Stimulated activated CD8-positive, alpha-beta memory T cell treated with anti-CD3 and anti-CD28 coated beads, Interleukin-7, amount 100 ng/mL, for 48 hours (primary cell): Measurements from ENCODE around the gene GPX5.
A peak's percentile ranks its signal among the peaks of the same experiment; 100 is the strongest.
"Not testable (repeated sequence)": the region's sequence is repeated elsewhere in the genome, so short reads cannot be mapped to it uniquely, and the experiment has no call there.

Experiments
- DNase-seq, 2 donors: peaks; one replicate each; pipeline ENCODE4 v3.0.0-alpha.2; 2020; ENCODE audit warnings: low read depth in 1 of 2; ENCODE audit errors: extremely low read depth in 1 of 2

GPX5 gene, protein sequence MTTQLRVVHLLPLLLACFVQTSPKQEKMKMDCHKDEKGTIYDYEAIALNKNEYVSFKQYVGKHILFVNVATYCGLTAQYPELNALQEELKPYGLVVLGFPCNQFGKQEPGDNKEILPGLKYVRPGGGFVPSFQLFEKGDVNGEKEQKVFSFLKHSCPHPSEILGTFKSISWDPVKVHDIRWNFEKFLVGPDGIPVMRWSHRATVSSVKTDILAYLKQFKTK

DNA sequence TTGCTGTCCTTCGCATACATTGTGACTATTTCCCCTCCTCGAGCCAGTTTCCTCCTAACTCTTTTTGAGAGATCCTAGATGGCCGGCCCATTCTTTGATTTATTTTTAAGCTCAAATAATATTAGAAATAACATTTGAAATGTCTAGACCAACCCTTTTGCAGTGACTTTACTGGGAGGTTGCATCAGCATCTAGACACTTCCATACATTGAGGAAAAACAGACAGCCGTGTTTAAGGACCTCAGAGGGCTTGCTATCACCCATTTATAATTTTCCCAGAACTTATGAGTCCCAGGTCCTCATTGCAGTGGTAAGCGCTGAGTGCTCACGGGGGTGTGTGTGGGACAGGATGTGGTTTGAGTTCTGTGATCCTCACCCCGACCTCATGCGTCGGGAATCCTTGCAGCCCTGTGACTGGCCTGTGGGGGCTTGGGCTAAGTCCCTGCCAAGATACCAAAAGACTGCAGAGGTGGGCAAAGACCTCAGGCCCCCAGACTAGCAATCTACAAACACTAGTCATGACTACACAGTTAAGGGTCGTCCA, at the start of gene GPX5:
Gene GPX5 (plus strand): TSS at position 386 of the 544 bp plus-strand sequence. CDS start 133 bp downstream, at position 519.
- DNase-seq, result no peak

DNA sequence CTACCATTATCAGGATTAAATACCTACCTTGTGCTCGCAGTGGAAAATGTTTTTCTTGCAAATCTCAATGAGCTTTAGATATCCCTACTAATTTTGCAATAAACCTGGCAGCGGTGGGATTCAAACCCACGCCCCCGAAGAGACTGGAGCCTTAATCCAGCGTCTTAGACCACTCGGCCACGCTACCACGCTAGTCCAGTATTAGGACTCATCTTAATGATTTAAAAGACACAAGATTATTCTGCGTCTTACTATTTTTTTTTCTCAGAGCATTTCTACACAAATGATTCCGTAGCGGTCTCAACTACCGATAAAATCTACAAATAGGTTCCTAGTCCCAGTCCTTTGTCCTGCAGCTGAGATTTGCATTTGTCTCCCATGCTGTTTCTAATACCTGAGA, 47.2 kb upstream of the GPX5 start:
- DNase-seq, result no peak

DNA sequence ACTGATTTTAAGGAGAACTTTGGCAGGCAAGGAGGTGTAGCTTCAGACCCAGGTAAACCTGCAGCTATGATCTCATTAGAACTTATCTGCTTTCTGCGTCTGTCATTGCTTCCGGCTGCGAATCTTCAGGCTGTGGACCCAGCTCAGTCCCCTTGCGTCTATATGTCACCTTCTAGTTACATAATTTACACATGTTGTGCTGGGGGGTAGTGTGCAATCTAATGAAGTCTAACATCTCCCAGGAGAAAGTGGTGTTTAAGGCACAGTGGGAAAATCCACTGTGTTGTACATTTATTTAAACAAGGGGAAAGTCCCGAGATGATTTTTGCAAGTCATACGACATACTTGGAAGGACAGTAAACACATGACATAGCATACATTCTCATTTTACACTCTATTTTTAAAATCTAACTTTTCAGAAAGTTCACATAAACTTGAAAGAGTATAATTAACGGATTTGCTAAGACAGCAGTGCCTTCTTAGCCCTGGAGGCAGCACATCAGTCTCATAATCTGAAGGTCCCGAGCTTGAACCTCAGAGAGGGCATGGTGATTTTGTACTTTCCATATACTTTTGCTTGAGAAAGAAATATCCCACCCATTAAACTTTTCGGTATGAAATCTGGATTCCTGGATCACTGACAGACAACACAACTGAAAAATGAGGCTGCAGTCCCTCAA, 45.3 kb upstream of the GPX5 start:
- no peak for DNase-seq

DNA sequence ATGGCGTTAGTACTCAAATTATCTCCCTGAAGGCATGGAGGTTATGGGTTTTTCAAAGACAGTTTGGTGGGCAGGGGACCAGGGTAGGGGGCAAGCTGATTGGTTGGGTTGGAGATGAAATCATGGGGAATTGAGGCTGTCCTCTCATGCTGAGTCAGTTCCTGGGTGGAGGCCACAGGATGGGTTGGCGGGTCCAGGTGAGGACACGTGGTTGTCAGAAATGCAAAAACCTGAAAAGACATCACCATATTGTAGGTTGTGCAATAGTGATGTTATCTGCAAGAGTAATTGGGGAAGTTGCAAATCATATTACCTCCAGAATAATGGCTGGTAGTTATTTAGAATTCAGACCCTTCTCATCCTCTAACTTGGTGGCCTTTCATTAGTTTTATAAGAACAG, 40.2 kb upstream of the GPX5 start:
- DNase-seq, result no peak

DNA sequence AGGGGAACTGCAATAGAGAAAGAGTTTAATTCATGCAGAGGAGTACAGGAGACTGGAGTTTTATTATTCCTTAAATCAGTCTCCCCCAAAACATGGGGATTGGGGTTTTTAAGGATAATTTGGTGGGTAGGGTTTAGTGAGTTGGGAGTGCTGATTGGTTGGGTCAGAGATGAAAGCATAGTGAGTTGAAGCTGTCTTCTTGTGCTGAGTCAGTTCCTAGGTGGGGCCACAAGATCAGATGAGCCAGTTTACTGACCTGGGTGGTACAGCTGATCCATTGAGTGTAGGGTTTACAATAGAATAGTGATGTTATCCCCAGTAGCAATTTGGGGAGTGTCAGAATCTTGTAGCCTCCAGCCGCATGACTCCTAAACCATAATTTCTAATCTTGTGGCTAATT, 39.1 kb upstream of the GPX5 start:
- no peak for DNase-seq

DNA sequence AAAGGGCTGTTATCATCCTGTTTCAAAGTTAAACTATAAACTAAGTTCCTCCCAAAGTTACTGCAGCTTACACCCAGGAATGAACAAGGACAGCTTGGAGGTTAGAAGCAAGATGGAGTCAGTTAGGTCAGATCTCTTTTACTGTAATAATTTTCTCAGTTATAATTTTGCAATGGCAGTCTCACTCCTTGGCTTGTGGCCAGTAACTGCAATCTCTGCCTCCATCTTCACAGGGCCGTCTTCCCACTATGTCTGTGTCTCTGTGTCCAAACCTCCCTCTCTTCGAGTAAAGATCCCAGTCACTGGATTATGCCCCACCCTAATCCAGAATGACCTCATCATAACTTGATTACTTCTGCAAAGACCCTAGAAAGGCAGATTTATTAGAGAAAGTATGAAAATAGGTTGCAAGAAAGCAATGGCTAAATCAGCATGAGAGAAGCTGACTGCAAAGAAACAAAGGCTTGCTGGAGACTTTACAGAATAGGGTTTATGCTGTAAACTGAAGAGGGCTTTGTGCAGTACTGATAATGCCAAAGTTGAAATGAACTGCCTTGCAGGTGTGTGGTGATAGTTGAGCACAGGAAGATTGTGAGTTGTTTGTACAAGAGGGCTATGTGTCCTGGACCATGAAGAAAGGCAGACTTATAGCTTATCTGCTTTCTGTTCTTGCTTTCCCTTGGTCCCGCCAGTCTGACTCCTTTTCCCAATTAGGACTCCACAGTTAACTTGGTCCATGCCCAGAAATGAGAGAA, 38.5 kb upstream of the GPX5 start:
- DNase-seq, result no peak

DNA sequence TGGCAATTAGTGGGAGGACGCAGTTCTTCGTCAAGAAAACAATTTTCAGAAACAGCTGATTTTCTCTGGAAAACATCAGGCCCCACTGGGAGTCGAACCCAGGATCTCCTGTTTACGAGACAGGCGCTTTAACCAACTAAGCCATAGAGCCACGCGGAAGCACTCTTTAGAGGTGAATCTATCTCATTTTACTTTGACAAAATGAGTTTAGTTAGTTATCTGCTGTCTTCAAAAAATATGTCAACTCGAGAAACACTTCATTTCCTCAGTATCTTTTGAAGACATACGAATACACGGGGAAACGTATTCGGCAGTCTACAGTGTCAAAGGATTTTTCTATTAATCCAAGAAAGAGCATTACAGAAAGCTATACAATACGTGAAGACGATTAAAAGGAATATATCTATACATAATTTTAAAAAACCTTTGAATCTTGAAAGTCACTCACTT, 36.7 kb upstream of the GPX5 start:
- peak in 1 of 2 donors; percentile 26 for DNase-seq

DNA sequence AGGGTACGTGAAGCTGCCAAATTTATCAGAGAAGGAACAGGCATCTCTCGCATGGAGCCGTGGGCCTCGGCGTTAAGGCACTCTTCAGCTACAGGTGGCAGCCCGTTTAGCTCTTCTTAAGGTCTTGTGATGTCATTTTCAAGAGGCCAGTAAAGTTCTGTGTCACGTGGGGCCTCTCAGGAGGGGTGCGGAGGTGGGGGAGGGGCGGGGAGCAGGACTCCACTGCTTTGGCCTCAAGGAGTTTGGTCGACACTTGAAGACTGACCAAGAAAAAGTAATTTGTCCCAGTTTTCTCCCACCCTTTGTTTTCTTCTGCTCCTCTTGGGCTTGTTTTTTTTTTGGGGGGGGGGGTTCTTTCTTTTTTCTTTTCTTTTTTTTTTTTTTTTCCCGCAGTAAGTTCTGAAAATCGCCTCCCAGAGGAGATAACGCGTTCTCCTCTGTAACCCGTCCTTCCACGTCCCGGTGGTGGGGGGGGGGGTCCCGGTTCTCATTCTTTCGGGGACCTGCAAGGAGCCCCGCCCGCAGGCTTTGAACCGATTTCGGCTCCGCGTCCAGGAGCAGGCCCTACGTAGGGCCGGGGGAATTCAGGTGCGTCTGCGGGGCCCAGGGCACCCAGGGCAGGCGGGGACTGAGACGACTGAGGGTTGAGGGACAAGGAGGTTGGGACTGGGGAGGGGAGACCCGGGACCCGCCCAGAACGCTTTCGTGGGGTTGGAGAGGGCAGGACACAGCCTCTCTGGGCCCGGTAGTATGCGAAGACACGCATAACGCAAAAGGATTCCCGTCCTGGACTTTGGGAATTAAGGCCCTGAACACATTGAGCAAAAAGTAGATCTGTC, 36.1 kb upstream of the GPX5 start:
- DNase-seq, result peak in 1 of 2 donors; percentile 46

DNA sequence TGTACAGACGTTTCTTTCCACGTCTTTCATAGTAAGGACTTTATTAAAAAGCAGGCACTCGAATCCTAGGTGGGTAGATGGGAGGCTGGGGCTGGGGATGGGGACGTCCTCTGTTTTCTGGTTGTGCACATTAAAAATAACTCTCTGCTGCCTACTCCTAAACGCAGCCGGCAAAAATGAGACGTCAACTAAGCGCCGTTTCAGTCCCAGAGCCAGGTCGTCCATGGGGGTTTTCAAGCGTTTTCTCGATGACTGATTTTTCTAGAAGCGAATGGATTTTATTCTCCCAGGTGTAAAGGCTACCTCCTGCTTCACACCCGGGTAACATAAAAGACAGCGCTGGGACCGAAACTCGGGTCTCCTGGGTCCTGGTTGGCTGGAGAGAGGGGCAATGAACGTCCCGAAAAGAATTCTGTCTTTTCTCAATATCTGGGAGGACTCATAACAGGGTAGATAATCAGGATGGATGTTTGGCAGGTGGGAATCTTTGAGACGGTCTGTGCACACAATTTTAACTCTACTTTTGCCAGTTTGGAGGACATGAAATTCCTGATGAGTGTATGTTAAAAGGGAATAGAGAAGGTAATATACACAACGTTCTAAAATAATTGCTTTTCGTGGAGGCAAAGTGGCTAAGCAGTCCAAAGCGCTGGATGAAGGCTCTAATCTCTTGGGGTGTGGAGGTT, 35.3 kb upstream of the GPX5 start:
- DNase-seq, result no peak

DNA sequence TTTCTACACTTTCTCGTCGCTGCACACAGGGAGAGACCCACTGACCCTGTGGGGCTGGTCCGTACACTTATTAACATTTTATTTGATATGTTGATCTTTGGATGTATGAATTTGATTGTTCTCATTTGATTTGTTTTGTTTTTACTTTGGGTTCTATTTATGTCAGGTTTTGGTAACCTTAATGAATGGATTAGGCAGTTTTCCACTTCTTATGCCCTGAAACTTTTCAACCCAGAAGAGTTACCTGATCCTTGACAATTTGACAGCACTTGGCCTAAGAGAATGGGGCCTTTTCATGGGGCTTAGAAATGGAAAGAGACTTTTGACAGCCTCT, 33.7 kb upstream of the GPX5 start:
- DNase-seq, result no peak

DNA sequence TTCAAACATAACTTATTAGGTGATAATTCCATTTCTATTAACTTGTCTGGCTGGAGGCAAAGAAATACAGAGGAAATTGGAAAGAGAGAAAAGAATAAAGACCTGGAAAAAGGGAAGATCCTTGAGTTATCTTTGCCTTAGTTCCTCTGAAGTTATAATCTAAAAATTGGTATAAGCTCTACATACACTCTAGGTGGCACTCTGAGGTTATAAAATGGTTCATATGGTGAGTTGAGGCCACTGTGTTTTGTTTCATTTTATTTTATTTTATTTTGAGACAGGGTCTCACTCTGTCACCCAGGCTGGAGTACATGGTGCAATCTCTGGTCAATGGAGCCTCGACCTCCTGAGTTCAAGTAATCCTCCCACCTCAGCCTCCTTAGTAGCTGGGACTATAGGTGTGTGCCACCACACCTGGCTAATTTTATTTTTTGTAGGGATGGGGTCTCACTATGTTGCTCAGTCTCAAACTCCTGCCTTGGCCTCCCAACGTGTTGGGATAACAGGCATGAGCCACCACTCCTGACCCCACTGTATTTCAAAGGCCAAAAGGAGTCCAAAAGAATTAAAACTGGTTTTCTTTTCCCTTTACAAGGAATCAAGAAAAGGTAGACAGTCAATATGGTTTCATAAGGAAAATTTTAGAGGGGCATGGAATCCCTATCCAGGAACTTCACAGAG, 29.4 kb upstream of the GPX5 start:
- no peak for DNase-seq

DNA sequence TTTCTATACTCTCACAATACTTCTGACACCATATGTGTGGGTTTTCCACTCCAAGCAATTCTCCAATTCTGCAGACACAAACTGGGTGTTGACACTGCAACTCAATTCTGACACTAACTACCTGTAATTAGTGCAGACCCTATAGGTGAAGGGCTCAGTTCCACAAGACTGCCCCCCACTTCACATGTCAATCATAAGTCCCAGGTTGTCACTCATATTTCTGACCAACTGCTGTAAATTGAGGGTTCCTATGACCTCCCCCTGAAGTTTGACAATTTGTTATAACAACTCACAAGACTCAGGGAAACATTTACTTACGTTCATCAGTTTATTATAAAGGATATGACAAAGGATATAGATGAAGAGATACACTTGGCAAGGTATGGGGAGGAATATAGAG, 28.4 kb upstream of the GPX5 start:
- no peak for DNase-seq

DNA sequence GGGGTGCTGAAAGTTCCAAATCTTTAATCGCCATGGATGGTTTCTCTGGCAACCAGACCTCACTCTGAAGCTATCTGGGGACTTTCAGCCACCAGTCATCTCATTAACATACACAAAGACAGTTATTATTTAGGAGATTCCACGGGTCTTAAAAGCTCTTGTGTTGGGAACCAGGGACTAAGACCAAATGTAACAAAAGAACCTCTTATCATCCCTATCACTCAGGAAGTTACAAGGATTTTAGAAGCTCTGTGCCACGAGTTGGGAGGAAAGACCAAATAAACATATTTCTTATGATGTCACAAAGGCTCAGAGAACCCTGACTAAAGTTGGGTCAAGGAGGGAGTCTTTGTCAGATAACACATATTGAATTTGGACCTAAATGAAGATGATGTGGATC, 27.8 kb upstream of the GPX5 start:
- DNase-seq, result no peak

DNA sequence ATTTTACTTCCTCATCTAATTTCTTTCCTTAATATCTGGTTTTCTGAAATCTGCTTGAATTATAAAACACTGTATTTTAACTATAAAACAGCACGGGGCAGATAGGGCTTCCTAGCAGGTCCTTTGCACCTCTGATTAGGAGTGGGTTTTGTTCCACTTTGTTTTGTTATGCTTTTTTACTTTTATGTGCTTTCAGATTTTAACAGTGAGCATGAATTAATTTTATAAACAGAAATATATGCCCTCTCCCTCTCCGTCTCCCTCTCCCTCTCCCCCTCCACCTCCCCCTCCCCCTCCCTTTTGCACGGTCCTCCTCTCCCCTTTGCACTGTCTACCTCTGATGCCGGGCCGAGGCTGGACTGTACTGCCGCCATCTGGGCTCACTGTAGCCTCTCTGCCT, 24.4 kb upstream of the GPX5 start:
- DNase-seq, result no peak

DNA sequence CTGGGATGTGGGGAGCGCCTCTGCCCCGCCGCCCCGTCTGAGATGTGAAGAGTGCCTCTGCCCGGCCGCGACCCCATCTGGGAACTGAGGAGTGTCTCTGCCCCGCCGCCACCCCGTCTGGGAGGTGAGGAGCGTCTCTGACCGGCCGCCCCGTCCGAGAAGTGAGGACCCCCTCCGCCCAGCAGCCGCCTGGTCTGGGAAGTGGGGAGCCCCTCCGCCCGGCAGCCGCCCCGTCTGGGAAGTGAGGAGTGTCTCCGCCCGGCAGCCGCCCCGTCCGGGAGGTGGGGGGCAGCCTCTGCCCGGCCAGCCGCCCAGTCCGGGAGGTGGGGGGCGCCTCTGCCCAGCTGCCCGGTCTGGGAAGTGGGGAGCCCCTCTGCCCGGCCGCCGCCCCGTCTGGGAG, 23.5 kb upstream of the GPX5 start:
- DNase-seq, result not testable (repeated sequence)

DNA sequence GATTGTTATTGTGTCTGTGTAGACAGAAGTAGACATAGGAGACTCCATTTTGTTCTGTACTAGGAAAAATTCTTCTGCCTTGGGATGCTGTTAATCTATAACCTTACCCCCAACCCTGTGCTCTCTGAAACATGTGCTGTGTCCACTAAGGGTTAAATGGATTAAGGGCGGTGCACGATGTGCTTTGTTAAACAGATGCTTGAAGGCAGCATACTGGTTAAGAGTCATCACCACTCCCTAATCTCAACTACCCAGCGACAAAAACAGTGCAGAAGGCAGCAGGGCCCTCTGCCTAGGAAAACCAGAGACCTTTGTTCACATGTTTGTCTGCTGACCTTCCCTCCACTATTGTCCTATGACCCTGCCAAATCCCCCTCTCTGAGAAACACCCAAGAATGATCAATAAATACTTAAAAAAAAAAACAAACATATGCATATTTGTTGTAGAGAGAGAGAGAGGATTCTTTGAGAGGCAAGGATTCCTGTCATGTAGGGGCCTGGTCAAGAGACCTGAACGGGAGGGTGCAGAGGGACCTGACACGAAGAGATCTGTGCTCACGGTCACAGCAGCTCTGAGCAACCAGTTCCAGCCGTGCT, 22.9 kb upstream of the GPX5 start:
- not testable (repeated sequence) for DNase-seq

DNA sequence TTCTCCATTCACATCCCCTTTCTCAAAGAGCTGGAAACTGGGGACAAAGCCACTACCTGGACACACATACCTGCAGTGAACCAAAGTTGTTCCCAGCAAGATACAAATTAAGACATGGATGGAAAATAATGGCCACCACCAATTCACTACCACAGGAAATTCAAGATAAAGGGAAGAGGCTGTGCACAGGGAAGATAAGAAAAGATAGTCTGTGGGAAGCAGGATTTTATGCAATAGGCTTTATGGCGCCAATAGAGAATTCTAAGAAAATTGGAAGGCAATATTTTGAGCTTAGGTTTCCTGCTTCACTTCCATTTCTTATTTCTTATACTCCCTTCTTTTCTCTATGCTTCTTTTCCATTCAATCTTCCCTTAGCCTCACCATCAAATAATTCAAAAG, 19.9 kb upstream of the GPX5 start:
- no peak for DNase-seq

DNA sequence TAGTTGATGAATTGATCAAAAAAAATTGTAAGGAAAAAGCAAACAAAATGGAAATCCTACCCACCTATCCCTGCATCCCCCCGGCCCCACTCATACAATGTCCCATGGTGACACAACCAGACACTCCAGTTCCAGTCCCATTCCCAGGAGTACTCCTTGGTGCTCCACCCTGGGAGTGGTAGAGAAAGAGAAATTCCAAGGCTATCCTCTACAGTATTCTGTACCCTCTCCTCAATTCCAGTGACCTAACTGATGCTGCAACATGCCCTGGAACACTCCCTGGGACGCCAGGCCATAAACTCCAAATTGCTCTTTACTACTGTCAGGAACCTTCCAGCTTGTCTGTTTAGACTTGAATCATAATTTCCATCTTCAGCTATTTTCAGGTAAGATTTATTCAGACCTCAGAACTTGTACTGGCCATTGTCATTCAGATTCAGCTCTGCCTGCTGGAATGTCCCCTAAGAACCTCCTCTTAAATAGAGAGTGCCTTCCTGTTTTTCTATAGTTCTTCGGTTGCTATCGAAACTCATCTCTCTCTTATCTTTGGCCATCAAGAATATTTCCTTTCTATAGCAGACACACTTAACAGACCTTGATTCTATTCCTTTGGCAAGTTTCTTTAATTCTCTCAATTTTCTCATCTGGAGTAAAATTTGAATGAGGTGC, 18.7 kb upstream of the GPX5 start:
- DNase-seq, result no peak
